H1 (cell line): ENCODE results near the gene MAGI2. TPM values are rescaled to one million over a fixed set of nuclear protein-coding genes. Genes with fewer than 3 reads are reported as not detected.

ENCODE experiments used
- CHD7 ChIP-seq: fragments of 300-600 bp; sonication (generic); IDR thresholded peaks from 2 replicates; pipeline ENCODE4 v1.7.1; 2012; ENCODE audit warnings: low read length, moderate library complexity, mild to moderate bottlenecking, inconsistent platforms; ENCODE audit not compliant: insufficient replicate concordance
- POLR2A ChIP-seq, 2 experiments: IDR thresholded peaks; 1 replicate in 1 of 2; 2 replicates in 1 of 2; pipeline ENCODE4 v1.6.1; 2011; ENCODE audit warnings: low read depth in 2 of 2, low read length in 2 of 2, mild to moderate bottlenecking in 2 of 2; ENCODE audit errors: control extremely low read depth in 1 of 2
- polyA plus RNA-seq, 7 experiments: library from polyadenylated mRNA; depleted of rRNA in 3 of 7; stranded (reverse) in 5 of 7; unstranded in 2 of 7; fragments of >200 nt in 5 of 7; fragments of 200-250 nt in 2 of 7; gene quantifications; 1 replicate in 5 of 7; 2 replicates in 1 of 7; 4 replicates in 1 of 7; pipeline versions ENCODE4 v1.2.1 to v1.2.3, GENCODE V29; 2011 to 2013; ENCODE audit warnings: missing spikeins in 2 of 7, mixed read lengths in 2 of 7
- total RNA-seq: library from RNA; stranded (reverse); fragmentation: NEBNext Ultra II Directional; extraction: Animal tissue kit (Norgen Biotek cat#: 25700); gene quantifications from 2 replicates; pipeline ENCODE4 v1.2.1, GENCODE V29; 2021

The MAGI2 gene
- total and polyA plus RNA-seq, 2 of the 8 experiments (the other 6 are each of a cell fraction or from before 2014, with no cell fraction given): 6.0 to 27.3 TPM

DNA sequence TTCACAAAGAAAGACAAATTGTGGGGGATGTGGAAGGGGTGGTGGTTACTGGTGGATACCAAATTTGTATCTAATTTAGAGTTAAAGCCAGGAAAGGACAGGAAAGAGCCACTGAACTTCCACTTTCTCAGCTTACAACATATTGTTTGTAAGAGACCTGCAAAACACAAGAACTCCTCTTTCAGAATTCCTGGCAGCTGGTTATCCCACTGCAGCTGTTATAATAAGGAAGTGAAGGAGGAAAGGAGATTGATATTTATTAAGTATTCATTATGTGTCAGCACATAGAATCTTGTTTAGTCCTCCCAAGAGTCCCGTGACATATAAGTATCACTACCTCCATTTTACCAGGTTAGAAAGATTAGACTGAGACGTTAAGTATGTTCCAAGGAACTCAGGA is 1173.2 kb downstream of the MAGI2 start (continued):
- TF ChIP-seq CHD7 (no peak), POLR2A (IDR thresholded peaks at IDR 0.05; ENCODE audit: control extremely low read depth in 1 of 2, low read depth in 2 of 2, low read length in 2 of 2) (no peak)
